Muscle layer of duodenum (tissue), 2 donors: ENCODE results near the gene COMT.

Experiments
- H3K27ac ChIP-seq: one replicate; pipeline ENCODE4 v1.7.0; 2013; ENCODE audit warnings: mild to moderate bottlenecking, low read length
- H3K27me3 ChIP-seq: one replicate; pipeline ENCODE4 v1.7.0; 2013; ENCODE audit warnings: low read depth, mild to moderate bottlenecking, control low read depth, low read length
- H3K36me3 ChIP-seq, 2 donors: one replicate each; pipeline ENCODE4 v1.7.0; 2013; ENCODE audit warnings: low read length in 2 of 2, control low read depth in 1 of 2, mild to moderate bottlenecking in 1 of 2; ENCODE audit not compliant: insufficient read depth in 2 of 2, control insufficient read depth in 1 of 2
- H3K4me1 ChIP-seq, 2 donors: one replicate each; pipeline ENCODE4 v1.7.0; 2013; ENCODE audit warnings: low read length in 2 of 2, mild to moderate bottlenecking in 2 of 2, control low read depth in 1 of 2, moderate library complexity in 1 of 2; ENCODE audit not compliant: insufficient read depth in 2 of 2, control insufficient read depth in 1 of 2
- H3K4me3 ChIP-seq, 2 donors: one replicate each; pipeline ENCODE4 v1.7.0; 2013; ENCODE audit warnings: low read length in 2 of 2, low read depth in 1 of 2, mild to moderate bottlenecking in 1 of 2
- H3K9me3 ChIP-seq, 2 donors: one replicate each; pipeline ENCODE4 v1.7.0; 2013; ENCODE audit warnings: low read length in 2 of 2, control low read depth in 1 of 2, mild to moderate bottlenecking in 1 of 2; ENCODE audit not compliant: control insufficient read depth in 1 of 2
- donor health status: healthy.

The COMT gene

DNA sequence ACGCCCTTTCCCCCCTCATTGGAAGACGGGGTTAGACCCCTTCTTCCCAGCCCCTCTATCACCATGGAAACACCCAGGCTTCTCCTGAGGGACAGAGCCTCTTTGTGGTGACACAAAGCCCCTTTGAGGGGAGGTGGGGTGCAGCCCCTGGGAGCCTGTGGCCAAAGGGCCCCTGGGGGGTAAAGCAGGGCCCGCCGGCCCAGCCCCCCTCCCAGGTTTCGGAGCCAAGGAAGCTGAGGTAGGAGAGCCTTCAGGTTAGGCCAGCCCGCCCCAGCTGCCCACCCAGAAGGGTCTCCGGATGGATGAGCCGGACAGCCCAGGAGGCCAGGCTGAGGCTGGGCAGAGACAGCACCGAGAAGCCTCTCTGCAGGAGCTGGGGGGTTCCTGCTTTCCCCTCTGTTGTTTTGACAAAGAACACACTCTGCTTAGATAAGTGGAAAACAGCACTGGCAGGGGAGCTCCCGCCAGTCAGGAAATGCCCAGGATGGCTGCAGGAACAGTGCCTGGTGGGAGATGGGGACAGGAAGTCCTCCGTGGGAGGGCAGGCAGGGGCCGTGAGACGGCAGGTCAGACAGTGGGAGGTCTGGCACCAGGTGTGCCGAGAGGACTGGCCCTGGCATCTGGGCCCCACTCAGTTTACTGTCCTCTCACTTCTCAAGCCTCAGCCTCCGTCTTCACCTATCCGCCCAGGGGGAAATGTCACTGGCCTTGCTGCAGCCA lies 56.8 kb downstream of the COMT start:
- Histone ChIP-seq H3K4me3 (no peak overlapping the region), H3K9me3 (peaks cover 0 to 4% of the 10 kb centered on the region in 2 donors), H3K4me1 (peaks cover 0 to 23% of the 10 kb centered on the region in 2 donors), H3K36me3 (no peaks in the 10 kb centered on the region), H3K27me3 (no peaks in the 10 kb centered on the region), H3K27ac (no peak overlapping the region)

DNA sequence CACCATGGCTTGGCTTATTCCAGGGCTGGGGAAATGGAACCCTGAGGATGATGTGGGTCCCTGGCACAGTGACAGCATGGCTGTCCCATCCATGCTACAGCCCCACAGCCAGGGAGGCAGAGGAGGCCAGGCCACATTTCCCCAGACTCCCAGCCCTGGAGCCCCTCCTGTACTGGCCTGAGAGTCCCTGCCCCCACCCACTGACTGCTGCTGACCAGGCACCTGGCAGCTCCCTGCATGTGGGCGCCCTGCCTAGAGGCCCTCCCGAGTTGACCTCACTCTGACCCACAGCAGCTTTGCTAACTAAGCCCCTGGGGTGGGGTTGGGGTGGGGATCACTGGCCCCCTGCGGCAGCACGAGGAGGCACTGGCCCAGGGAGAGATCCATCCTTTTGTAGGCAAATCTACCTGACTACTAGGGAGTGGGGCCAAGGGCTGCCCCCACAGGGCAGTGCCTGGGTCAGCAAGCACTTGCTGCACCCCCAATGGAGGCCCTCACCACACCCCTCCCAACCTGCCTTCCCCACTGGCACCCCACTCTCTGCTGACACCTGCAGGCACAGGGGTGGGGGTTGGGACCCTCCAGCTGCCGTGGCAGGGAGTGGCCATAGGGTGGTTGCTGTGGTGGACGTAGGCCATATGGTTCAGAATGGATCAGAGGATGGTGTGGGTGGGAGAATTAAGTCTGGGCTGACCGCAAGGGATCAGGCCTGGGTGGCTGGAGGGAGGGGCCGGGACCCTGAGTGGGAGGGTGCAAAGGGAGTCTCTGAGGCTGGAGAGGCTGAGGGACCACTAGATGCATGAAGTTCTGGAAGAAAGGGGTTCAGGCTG lies 57.6 kb downstream of the COMT start:
- Histone ChIP-seq H3K9me3 (peaks cover 0 to 8% of the 10 kb centered on the region in 2 donors), H3K4me3 (no peak overlapping the region), H3K27ac (no peak overlapping the region), H3K27me3 (no peaks in the 10 kb centered on the region), H3K4me1 (peaks cover 0 to 23% of the 10 kb centered on the region in 2 donors), H3K36me3 (no peaks in the 10 kb centered on the region)

DNA sequence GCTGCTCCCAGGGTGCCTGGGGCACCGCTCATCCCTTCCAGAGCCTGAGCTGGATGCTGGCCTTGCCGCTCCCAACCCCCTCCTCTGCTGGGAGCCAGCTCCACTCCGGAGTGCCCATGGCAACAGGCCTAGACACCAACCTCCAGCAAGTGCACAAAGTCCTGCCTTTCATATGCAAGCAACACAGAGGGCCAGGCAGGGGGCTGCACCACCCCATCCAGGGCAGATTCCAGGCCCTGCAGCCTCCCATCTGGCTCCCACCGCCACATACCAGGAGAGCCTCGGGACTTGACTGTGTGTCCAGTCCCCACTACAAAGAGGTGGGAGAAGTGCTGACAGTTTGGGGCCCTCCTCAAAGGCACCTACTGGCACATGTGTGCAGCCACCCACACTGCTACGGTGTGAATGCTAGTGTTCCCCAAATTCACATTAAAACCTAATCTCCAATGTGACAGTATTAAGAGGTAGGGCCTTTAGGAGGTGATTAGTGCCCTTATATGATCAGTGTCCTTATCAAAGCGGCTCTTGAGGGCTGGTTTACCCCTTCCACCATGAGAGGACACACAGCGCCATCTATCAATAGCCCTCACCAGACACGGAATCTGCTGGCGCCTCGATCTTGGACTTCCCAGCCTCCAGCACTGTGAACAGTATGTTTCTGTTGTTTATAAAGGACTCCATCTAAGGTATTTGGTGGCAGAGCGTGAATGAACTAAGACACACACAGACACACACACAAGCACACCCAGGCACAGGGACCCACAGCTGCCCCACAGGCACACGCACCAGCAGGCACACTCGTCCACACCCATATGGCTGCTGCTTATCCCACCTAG lies 58.9 kb downstream of the COMT start:
- H3K27me3 ChIP-seq, result no peaks in the 10 kb centered on the region
- H3K27ac ChIP-seq, result no peak overlapping the region
- H3K4me3 ChIP-seq, result no peak overlapping the region
- peaks cover 0 to 23% of the 10 kb centered on the region in 2 donors for H3K4me1 ChIP-seq
- no peaks in the 10 kb centered on the region for H3K36me3 ChIP-seq
- peaks cover 0 to 8% of the 10 kb centered on the region in 2 donors for H3K9me3 ChIP-seq

DNA sequence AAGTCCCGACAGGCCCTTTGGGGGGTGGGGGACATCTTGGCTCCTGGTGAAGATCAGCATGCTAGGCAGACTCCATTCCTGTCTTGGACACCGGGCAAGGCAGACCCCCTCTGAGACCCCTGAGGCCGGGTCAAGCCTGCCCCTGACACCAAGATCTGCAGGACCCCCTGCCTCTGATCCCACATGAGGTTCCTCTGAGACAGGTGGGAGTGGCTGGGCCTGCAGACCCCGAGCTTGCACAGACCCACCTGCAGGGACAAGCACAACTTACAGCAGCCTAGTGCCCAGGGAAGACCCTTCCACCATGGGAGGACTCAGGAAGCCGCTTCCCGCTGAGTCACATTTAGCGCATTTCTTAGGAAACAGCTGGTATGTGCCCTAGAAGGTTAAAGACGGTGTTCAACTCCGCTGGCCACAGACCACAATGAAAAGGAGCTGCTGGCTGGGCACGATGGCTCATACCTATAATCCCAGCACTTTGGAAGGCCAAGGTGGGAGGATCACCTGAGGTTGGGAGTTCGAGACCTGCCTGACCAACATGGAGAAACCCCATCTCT lies 59.6 kb downstream of the COMT start:
- Histone ChIP-seq H3K9me3 (peaks cover 0 to 8% of the 10 kb centered on the region in 2 donors), H3K27ac (no peak overlapping the region), H3K36me3 (no peaks in the 10 kb centered on the region), H3K27me3 (no peaks in the 10 kb centered on the region), H3K4me3 (no peak overlapping the region), H3K4me1 (peaks cover 0 to 23% of the 10 kb centered on the region in 2 donors)

DNA sequence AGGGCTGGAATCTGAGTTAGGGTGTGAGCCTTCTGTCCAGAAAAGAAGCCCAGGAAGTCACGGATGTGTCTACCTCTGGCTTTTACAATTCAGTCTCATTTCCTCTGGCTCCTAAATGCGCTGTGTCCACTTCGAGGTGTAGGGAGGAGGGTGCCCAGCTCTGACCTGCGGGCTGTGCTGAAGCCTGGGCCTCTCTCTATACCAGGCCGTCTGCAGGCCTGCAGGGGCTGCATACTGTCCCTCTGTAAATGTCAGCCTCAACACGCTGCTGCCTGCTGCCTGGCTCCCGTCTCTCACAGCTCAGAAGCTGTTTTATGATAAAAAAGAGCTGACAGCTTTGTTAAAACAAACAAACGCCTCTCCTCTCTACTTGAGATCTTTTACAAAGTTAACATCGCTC lies 60.6 kb downstream of the COMT start:
- Histone ChIP-seq H3K4me3 (no peak overlapping the region), H3K27me3 (no peaks in the 10 kb centered on the region), H3K9me3 (peaks cover 0 to 8% of the 10 kb centered on the region in 2 donors), H3K27ac (no peak overlapping the region), H3K4me1 (peaks cover 0 to 23% of the 10 kb centered on the region in 2 donors), H3K36me3 (no peaks in the 10 kb centered on the region)

DNA sequence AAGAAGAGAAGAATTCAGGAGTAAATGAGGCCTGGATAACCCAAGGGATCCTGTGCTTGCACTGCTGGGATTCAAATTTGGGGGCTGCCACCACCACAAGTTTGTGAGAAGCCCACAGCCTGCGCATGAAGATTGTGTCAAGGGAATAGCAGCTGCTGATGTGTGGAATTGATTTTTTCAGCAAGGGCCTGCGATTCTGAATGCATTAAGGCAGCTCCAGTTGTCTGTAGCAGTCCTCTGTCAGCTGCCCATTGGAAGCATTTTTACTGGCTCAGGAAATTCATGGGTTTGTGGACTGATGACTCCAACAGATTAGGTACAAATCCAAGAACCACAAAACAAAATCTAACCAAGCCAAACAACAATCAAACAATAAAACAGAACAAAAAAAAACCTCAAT lies 61.1 kb downstream of the COMT start:
- no peaks in the 10 kb centered on the region for H3K27me3 ChIP-seq
- H3K36me3 ChIP-seq, result no peaks in the 10 kb centered on the region
- no peak overlapping the region for H3K4me3 ChIP-seq
- H3K9me3 ChIP-seq, result peaks cover 0 to 8% of the 10 kb centered on the region in 2 donors
- no peak overlapping the region for H3K27ac ChIP-seq
- H3K4me1 ChIP-seq, result peaks cover 0 to 23% of the 10 kb centered on the region in 2 donors

DNA sequence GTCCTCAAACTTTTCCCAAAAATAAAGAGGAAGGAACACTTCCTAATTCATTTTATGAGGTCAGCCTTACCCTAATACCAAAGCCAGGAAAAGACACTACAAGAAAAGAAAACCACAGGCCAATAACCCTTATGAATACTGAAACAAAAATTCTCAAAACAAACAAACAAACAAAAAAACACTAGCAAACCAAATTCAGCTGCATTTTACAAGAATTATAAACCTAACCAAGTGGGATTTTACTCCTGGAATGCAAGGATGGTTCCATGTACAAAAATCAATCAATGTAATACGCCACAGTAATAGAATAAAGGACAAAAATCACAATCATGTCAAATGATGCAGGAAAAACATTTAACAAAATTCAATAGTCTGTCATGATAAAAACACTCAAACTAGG lies 61.7 kb downstream of the COMT start:
- Histone ChIP-seq H3K36me3 (no peaks in the 10 kb centered on the region), H3K4me3 (no peak overlapping the region), H3K27me3 (no peaks in the 10 kb centered on the region), H3K4me1 (peaks cover 0 to 23% of the 10 kb centered on the region in 2 donors), H3K27ac (no peak overlapping the region), H3K9me3 (peaks cover 0 to 8% of the 10 kb centered on the region in 2 donors)

DNA sequence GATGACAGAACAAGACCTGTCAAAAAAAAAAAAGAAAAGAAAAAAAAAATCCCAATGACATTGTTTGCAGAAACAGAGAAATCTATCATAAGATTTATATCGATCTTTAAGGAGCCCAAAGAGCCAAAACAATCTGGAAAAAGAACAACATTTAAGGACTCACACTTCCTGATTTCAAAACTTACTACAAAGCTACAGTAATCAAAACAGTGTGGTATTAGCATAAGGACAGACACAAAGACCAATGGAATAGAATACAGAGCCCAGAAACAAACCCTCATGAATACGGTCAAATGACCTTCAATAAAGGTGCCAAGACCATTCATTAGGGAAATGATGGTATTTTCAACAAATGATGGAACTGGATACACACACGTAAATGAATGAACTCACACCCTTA lies 62.9 kb downstream of the COMT start:
- no peak overlapping the region for H3K4me3 ChIP-seq
- H3K9me3 ChIP-seq, result peaks cover 0 to 8% of the 10 kb centered on the region in 2 donors
- H3K27ac ChIP-seq, result no peak overlapping the region
- no peaks in the 10 kb centered on the region for H3K36me3 ChIP-seq
- peaks cover 0 to 14% of the 10 kb centered on the region in 2 donors for H3K4me1 ChIP-seq
- H3K27me3 ChIP-seq, result no peaks in the 10 kb centered on the region

DNA sequence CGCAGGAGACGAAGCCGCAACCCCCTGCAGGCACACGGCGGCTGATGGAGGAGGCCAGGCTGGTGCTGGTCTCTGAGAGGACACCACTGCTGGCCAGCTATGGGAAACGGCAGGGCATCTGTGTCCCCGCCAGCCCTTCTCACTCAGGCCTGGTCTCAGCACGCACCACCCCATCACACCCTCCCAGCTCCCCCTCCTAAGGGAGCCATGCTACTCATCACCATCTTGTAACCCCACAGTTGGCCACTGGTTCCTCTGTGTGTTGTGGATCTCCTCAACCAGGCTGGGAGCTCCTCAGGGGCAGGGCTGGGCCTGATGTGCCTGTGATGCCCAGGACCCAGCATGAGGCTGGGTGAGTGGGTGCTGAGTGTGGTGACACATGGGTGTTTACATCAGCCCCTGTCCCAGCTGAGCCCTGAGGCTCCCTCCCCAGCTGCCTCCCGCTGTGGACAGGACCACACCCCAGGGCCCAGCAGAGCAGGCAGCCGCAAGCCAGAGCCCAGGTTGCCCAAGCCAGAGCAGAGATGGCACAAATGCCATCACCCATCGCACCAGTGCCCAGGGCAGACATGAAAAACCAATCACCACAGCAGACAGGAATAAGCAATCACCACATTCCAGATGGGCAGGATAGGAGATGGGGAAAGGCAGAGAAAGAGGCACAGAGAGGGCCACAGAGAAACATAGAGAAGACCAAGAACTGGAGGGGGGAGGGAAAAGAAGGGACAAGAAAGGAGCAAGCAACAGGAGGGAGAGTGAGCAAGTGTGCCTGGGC lies 66.8 kb downstream of the COMT start:
- H3K27me3 ChIP-seq, result no peaks in the 10 kb centered on the region
- H3K36me3 ChIP-seq, result no peaks in the 10 kb centered on the region
- no peak overlapping the region for H3K4me3 ChIP-seq
- peaks cover 3 to 6% of the 10 kb centered on the region in 2 donors for H3K4me1 ChIP-seq
- peaks cover 0 to 3% of the 10 kb centered on the region in 2 donors for H3K9me3 ChIP-seq
- no peak overlapping the region for H3K27ac ChIP-seq

DNA sequence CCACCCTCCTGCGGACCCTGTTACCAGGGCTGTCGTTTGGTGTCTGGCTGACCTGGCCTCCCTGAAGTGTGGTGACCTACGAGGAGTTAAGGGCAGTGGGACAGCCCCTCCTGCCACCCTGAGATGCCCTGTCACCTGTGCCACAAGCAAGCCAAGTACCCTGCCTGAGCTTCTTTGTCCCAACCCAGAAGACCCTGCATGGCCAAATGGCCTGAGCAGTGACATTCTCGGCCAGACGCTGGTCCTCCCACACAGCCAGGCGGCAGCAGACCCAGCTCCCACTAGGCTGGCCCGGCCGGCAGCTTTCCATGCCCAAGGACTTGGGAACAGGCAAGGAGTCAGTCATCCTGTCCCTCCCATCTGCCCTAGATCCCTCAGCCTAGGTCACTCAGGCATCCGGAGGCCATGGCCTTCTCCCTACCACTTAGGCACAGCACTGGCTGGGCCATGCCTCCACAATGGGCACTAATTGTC lies 67.5 kb downstream of the COMT start:
- H3K27me3 ChIP-seq, result no peaks in the 10 kb centered on the region
- no peaks in the 10 kb centered on the region for H3K36me3 ChIP-seq
- no peaks in the 10 kb centered on the region for H3K9me3 ChIP-seq
- no peak overlapping the region for H3K4me3 ChIP-seq
- peaks cover 3 to 6% of the 10 kb centered on the region in 2 donors for H3K4me1 ChIP-seq
- H3K27ac ChIP-seq, result no peak overlapping the region
